HG03097 (cell line): Measurements from ENCODE around the gene TPT1.
"Not testable (repeated sequence)": the region's sequence is repeated elsewhere in the genome, so short reads cannot be mapped to it uniquely, and the experiment has no call there.

Experiments
- ATAC-seq: cut with Tn5 transposase; IDR thresholded peaks from one replicate; pipeline ENCODE4 v1.9.1; 2021; ENCODE audit not compliant: unreplicated experiment, low FRiP score

Gene TPT1

DNA sequence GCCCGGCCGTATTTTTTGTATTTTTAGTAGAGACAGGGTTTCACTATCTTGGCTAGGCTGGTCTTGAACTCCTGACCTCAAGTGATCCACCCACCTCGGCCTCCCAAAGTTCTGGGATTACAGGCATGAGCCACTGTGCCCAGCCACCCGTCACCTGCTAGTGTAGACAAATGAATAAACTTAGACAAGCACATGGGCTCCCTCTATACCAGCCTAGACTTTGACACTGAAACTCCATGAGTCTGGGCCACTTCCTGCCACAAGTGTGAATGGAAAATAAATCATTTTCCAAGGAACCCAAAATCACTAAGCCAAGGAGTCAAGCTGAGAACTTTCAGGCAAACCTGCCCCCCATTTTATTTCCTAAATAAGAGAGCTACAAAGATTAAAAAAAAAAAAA is 27.0 kb upstream of the TPT1 start:
- no peak for ATAC-seq

- peak; percentile 82 for ATAC-seq
These were observed 26.4 kb upstream of the TPT1 start for GRCh38 chr13:45367358-45367757.

GRCh38 chr13:45365558-45365885 is 24.5 kb upstream of the TPT1 start:
- no peak for ATAC-seq

- ATAC-seq: no peak
These were observed 24.0 kb upstream of the TPT1 start for GRCh38 chr13:45364876-45365557.

- ATAC-seq: no peak
These were observed 22.0 kb upstream of the TPT1 start for GRCh38 chr13:45362939-45363338.

- no peak for ATAC-seq
These were observed 20.7 kb upstream of the TPT1 start for GRCh38 chr13:45361596-45362206.

- ATAC-seq: no peak
These were observed 16.1 kb upstream of the TPT1 start for GRCh38 chr13:45356966-45357672.

GRCh38 chr13:45353895-45354294 is 12.9 kb upstream of the TPT1 start:
- ATAC-seq: no peak

GRCh38 chr13:45352031-45352430 is 11.0 kb upstream of the TPT1 start:
- ATAC-seq: no peak

- ATAC-seq: no peak
These were observed 9.2 kb upstream of the TPT1 start for GRCh38 chr13:45350152-45350551.

DNA sequence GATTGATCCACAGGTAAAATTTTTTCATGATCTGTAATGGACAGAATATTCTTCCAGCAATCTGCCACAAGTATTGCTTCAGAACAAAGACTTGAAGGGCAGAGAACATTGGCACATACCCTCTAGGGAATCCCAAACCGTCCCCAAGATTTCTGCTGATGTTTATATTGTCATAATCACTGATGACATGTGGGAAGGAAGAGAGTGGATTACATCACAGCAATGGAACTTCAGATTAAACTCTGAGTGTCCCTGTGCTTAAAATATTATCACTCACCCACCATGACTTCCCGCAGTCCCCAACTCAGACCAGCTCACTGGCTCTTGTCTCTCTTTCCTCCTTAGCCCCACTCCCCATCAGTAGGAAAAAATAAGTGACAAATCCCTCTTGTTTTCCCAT is 8.5 kb upstream of the TPT1 start:
- ATAC-seq: no peak

GRCh38 chr13:45344064-45344463 is 3.1 kb upstream of the TPT1 start:
- ATAC-seq: not testable (repeated sequence)

GRCh38 chr13:45343102-45343501 is 2.1 kb upstream of the TPT1 start:
- not testable (repeated sequence) for ATAC-seq

DNA sequence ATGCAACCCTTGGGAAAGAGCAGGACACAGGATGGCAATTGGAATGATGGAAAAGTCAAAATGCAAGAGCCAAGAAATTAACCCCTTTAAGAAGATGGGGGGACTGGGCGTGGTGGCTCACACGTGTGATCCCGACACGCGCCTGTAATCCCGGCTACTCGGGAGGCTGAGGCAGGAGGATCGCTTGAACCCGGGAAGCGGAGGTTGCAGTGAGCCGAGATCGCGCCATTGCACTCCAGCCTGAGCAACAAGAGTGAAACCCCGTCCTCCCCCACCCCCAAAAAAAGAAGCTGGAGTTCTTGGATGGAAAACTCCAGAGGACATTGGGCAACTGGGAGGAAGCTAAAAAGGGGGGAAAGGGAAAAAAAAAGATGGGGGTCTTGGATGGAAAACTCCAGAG is 1.7 kb upstream of the TPT1 start:
- ATAC-seq: not testable (repeated sequence)

DNA sequence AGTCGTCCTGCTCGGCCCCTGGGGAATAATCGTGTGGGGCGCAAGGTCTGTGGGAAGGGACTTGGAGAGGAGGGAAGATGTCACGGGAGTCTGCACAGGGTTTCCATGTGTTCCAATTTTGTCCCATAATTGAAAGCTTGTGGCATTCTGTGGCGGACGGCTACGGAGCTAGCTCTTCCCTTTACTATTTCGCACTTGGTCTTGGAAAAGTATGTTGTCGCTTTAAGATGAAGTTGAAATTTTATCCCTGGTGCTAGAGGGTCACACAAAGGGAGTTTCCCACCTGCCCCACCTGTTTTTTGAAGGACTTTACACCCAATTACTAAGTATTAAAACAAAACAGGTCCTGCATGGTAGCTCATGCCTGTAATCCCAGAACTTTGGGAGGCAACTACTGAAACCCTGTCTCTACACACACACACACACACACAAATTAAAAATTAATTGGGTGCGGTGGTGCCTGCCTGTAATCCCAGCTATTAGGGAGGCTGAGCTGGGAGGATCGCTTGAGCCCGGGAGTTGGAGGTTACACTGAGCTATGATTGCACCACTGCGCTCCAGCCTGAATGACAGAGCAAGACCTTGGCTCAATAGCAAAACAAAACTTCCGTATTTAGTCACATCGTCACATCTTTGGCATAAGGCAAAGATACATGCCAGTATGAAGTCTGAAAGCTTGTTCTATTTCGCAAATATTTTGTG is 967 bp upstream of the TPT1 start:
- no peak for ATAC-seq

DNA sequence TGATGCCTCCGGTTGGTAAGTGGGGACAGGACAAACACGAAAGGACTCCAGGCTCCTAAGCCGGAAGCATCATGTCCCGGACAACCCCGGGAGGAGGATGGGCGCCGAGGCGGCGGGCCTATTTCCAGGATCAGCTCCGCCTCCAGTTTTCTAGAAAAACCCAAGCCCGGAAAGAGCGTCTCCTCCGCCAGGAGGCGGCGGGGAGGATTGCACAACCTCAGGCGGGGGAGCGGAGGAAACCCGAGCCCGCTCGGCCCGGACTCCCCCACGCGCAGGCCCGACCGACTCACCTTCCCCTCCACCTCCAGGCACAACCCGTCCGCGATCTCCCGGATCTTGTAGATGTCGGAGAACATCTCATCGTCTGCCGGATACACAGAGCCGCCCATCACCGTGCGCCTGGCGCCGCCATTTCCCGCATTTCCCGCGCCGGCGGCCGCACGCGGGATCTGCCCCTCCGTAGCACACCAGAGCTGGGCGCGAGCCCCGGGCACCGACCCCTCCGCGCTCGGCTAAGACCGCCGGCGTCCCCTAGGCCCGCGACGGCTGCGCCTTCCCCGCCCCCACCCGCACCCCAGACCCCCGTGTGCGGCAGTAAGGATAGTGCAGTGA is 455 bp downstream of the TPT1 start:
- ATAC-seq: peak; percentile 28

- no peak for ATAC-seq
These were observed 1.1 kb downstream of the TPT1 start for GRCh38 chr13:45339867-45340266.

DNA sequence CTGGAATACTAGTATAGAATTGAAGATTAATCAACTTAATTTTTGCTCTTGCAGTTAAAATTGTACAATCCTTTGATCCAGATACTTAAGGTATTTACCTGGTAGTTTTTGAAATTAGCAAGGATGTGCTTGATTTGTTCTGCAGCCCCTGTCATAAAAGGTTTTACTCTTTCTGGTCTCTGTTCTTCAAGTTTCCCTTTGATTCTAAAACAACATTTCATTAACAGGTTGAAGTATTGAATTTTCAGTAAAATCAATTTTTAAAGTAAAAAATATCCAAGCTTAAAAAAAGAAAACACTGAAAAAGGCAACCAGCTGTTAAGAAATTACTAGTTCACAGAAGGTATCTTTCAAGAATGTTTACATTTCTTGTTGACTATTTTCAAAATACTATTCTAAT is 1.6 kb downstream of the TPT1 start:
- ATAC-seq: no peak

DNA sequence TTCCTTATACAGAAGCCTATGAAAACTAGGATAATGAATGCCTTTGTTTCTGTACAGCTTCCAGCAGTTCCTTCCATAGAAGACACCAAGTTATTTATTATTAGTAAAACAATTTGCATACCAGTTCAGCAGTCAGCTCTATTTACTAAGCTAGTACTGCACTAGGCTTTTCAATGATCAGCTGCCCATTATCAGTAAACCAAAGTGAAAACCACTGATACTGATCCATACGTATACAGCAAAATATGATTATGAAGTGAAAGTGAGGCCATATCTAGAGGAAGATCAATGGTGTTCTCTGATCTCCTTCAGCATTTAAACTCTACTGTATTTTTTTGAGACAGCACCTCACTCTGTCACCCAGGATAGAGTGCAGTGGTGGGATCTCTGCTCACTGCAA is 3.2 kb downstream of the TPT1 start:
- ATAC-seq: no peak

- ATAC-seq: no peak
These were observed 3.6 kb downstream of the TPT1 start for GRCh38 chr13:45337395-45337794.
